B cell (primary cell): ENCODE results near the gene ALDOA. TPM values are rescaled to one million over a fixed set of nuclear protein-coding genes. Genes with fewer than 3 reads are reported as not detected.

Experiments used
- ATAC-seq: fragments of 200-7000 bp; cut with Tn5 transposase; one replicate; pipeline ENCODE4 v1.10.0; 2021; ENCODE audit warnings: low read depth, mild to moderate bottlenecking, moderate number of reproducible peaks, moderate library complexity
- CTCF ChIA-PET: fragments of 350-600 bp; sonication (Branson Sonifier 250); formaldehyde crosslinking; loops from one replicate; lab custom pipeline; 2021; ENCODE audit warnings: antibody characterized with exemption, inconsistent platforms; lab: Charles Lee
- POLR2A ChIA-PET: fragments of 350-600 bp; sonication (Branson Sonifier 250); formaldehyde crosslinking; loops from one replicate; lab custom pipeline; 2021; ENCODE audit warnings: antibody characterized with exemption; lab: Charles Lee
- DNase-seq: peaks from one replicate; pipeline ENCODE4 v3.0.0; 2013
- H2AFZ ChIP-seq: 2 replicates; pipeline ENCODE4 v1.6.1; 2012; ENCODE audit warnings: mild to moderate bottlenecking, low read depth, low read length; ENCODE audit not compliant: insufficient read depth, poor library complexity, severe bottlenecking
- H3K27ac ChIP-seq, 2 donors: 1 replicate in 1 of 2; 2 replicates in 1 of 2; pipeline ENCODE4 v1.5.1; 2012 to 2013; ENCODE audit warnings: low read length in 2 of 2, mild to moderate bottlenecking in 2 of 2, moderate library complexity in 1 of 2
- H3K27me3 ChIP-seq, 4 experiments: fragments of 200-600 bp in 1 of 4; sonication (generic) in 1 of 4; replicated peaks in 1 of 4; 1 replicate in 2 of 4; 2 replicates in 2 of 4; pipeline versions ENCODE4 v1.6.1 to v1.7.0; 2013 to 2016; ENCODE audit warnings: low read length in 3 of 4, mild to moderate bottlenecking in 2 of 4, mixed read lengths in 1 of 4, moderate library complexity in 1 of 4; ENCODE audit not compliant: insufficient read depth in 4 of 4, control insufficient read depth in 3 of 4; ENCODE audit errors: control extremely low read depth in 1 of 4
- H3K36me3 ChIP-seq, 2 experiments: replicated peaks in 1 of 2; 1 replicate in 1 of 2; 2 replicates in 1 of 2; pipeline versions ENCODE4 v1.6.1 to v1.7.1; 2013; ENCODE audit warnings: low read length in 1 of 2; ENCODE audit not compliant: insufficient read depth in 2 of 2, control insufficient read depth in 1 of 2; ENCODE audit errors: control extremely low read depth in 1 of 2, extremely low read depth in 1 of 2
- H3K4me1 ChIP-seq, 2 donors: fragments of 200-600 bp in 1 of 2; sonication (generic) in 1 of 2; 1 replicate in 1 of 2; 2 replicates in 1 of 2; pipeline versions ENCODE4 v1.5.1 to v1.6.1; 2013 to 2017; ENCODE audit warnings: low read length in 2 of 2; ENCODE audit not compliant: control insufficient read depth in 2 of 2, insufficient read depth in 2 of 2
- H3K4me2 ChIP-seq: replicated peaks from 2 replicates; pipeline ENCODE3; 2012; ENCODE audit warnings: mild to moderate bottlenecking, low read depth, low read length; ENCODE audit not compliant: poor library complexity, severe bottlenecking
- H3K4me3 ChIP-seq, 5 experiments: fragments of 200-600 bp in 1 of 5; sonication (generic) in 1 of 5; 1 replicate in 3 of 5; 2 replicates in 2 of 5; pipeline versions ENCODE4 v1.5.1 to v1.7.0; 2011 to 2016; ENCODE audit warnings: low read length in 4 of 5, mild to moderate bottlenecking in 4 of 5, low read depth in 2 of 5, control low read depth in 1 of 5, moderate library complexity in 1 of 5; ENCODE audit not compliant: insufficient read depth in 1 of 5; ENCODE audit errors: control extremely low read depth in 1 of 5, extremely low read depth in 1 of 5
- H3K79me2 ChIP-seq: fragments of 200-600 bp; sonication (generic); one replicate; pipeline ENCODE4 v1.6.0; 2016; ENCODE audit warnings: low read length; ENCODE audit not compliant: control insufficient read depth, insufficient read depth
- H3K9ac ChIP-seq: fragments of 200-600 bp; sonication (generic); 2 replicates; pipeline ENCODE4 v1.6.1; 2017; ENCODE audit warnings: mild to moderate bottlenecking, low read length, moderate library complexity
- H3K9me3 ChIP-seq, 3 donors: one replicate each; pipeline versions ENCODE4 v1.6.1 to v1.7.1; 2013; ENCODE audit warnings: low read length in 2 of 3; ENCODE audit not compliant: control insufficient read depth in 2 of 3, insufficient read depth in 1 of 3; ENCODE audit errors: control extremely low read depth in 1 of 3
- H4K20me1 ChIP-seq: 2 replicates; pipeline ENCODE4 v1.6.0; 2012; ENCODE audit warnings: mild to moderate bottlenecking, low read length; ENCODE audit not compliant: insufficient read depth, control insufficient read depth, poor library complexity, severe bottlenecking
- H3K27ac Mint-ChIP-seq: one replicate; pipeline ENCODE4 v1.8.0; 2021; ENCODE audit warnings: mixed read lengths
- H3K27me3 Mint-ChIP-seq: one replicate; pipeline ENCODE4 v1.8.0; 2021; ENCODE audit warnings: mixed read lengths
- H3K4me1 Mint-ChIP-seq: one replicate; pipeline ENCODE4 v1.8.0; 2021; ENCODE audit warnings: mixed read lengths
- H3K4me3 Mint-ChIP-seq: one replicate; pipeline ENCODE4 v1.8.0; 2021; ENCODE audit warnings: mixed read lengths
- H3K9me3 Mint-ChIP-seq: one replicate; pipeline ENCODE4 v1.8.0; 2022; ENCODE audit warnings: mixed read lengths; ENCODE audit not compliant: insufficient read depth
- EZH2 ChIP-seq: IDR thresholded peaks from 2 replicates; pipeline ENCODE4 v1.6.1; 2012; ENCODE audit warnings: borderline replicate concordance, low read depth, mild to moderate bottlenecking, moderate library complexity, low read length; ENCODE audit not compliant: insufficient read depth, poor library complexity, severe bottlenecking
- WGBS: methylation state at CpG from one replicate; pipeline ENCODE4 v1.1.5; 2013; ENCODE audit warnings: missing lambda C conversion rate; ENCODE audit not compliant: insufficient coverage; 5-methylcytosine and 5-hydroxymethylcytosine counted together
- intact Hi-C: fragments of 100-400 bp; cut with micrococcal nuclease; formaldehyde crosslinking; loops from one replicate; pipeline ENCODE4 v1.10.0; 2022
- polyA plus RNA-seq: library from polyadenylated mRNA; depleted of rRNA; stranded (reverse); fragments of >200 nt; gene quantifications from 2 replicates; pipeline ENCODE4 v1.2.3, GENCODE V29; 2012
- total RNA-seq, 2 donors: library from RNA; stranded (reverse); fragments of 120-200 nt in 1 of 2; gene quantifications; 1 replicate in 1 of 2; 2 replicates in 1 of 2; pipeline versions ENCODE4 v1.2.3 to v1.2.4, GENCODE V29; 2013 to 2022
- TF ChIP-seq, protein P1 (sequence below): fragments of 200-600 bp; IDR thresholded peaks from one replicate; pipeline ENCODE4 v1.8.0; 2022; ENCODE audit warnings: antibody characterized with exemption, mild to moderate bottlenecking

Gene ALDOA
- total and polyA plus RNA-seq, 2 donors (not counting 1 experiment from before 2014, with no cell fraction given) = 329 to 343 TPM

DNA sequence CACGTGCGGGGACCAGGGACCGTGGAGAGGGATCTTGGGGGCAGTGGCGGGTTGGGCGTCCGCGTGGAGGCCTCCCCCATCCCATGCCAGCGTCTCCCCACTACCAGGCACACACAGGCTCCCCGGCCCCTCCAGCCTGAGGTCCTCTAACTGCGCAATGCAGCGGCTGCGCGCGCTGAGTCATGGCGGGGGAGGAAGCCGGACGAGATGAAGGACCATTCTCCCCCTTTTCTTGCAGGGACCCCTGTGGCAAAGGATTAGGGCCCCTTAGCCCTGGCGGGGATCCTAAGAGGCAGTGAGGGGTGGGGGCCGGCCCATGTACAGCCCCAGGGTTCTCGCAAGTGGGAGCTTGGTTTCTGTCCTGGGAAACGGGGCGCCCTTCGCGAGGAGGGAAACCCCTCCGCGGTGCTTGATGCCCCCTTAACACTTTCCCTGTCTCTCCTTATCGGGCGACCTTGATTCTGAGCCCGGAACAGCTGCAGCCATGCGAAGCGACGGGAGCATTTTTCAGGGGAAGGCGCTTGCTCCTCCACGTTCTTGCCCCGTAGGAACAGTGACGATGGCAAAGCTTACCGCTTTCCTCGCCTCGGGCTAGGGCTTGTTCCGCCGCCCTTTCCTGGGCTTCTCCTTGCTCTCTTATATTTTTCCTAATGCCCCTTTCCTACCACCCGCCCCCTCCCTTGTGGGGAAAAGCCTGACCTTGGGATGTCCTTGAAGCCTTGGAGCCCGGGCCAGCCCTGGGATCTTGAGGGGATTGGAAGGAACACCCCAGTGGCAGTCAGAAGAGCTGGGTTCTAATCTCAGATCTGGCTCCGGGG is 592 bp downstream of the ALDOA start:
- no peaks in the 10 kb centered on the region for H3K27me3 ChIP-seq

More for the DNA sequence above, 592 bp downstream of the ALDOA start:
- ChIA-PET CTCF (interaction anchor here (0.6 to 3.4 kb wide), 12 partner anchors 11 to 563 kb away, joined by 3 to 28 read pairs (median 4); partner anchors contain the start of genes GDPD3, TBX6 and YPEL3), POLR2A (interaction anchor here (0.5 to 3.0 kb wide), 17 partner anchors 9 to 1142 kb away, joined by 3 to 61 read pairs (median 4); partner anchors contain the start of genes CORO1A, DCTPP1, TBC1D10B and TBX6)
- H3K27ac ChIP-seq = peak overlapping the region; percentile 82 to 88
- H3K4me3 ChIP-seq = peak overlapping the region; percentile 64 to 96 (median 87)
- H4K20me1 ChIP-seq = peaks cover 48% of the 10 kb centered on the region
- intact Hi-C loops = loop anchor here (1.0 to 10.0 kb wide), 10 partner anchors 9 to 629 kb away; partner anchors contain the start of genes FBRS, HIRIP3, MAPK3 and MYL11
- 1% methylated on average over 41 of the region's 44 CpGs for WGBS
- peaks cover 31% of the 10 kb centered on the region for H3K4me1 Mint-ChIP-seq
- H2AFZ ChIP-seq = peak overlapping the region; percentile 96
- H3K4me1 ChIP-seq = peaks cover 16 to 42% of the 10 kb centered on the region in 2 donors
- no peaks in the 10 kb centered on the region for H3K9me3 ChIP-seq
- H3K4me2 ChIP-seq = peak overlapping the region; percentile 95
- TF ChIP-seq EZH2 = no peak
- TF ChIP-seq, protein P1, sequence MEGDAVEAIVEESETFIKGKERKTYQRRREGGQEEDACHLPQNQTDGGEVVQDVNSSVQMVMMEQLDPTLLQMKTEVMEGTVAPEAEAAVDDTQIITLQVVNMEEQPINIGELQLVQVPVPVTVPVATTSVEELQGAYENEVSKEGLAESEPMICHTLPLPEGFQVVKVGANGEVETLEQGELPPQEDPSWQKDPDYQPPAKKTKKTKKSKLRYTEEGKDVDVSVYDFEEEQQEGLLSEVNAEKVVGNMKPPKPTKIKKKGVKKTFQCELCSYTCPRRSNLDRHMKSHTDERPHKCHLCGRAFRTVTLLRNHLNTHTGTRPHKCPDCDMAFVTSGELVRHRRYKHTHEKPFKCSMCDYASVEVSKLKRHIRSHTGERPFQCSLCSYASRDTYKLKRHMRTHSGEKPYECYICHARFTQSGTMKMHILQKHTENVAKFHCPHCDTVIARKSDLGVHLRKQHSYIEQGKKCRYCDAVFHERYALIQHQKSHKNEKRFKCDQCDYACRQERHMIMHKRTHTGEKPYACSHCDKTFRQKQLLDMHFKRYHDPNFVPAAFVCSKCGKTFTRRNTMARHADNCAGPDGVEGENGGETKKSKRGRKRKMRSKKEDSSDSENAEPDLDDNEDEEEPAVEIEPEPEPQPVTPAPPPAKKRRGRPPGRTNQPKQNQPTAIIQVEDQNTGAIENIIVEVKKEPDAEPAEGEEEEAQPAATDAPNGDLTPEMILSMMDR = no peak
- H3K27me3 Mint-ChIP-seq = no peaks in the 10 kb centered on the region
- ATAC-seq = no peak
- peak overlapping the region; percentile 99 for H3K27ac Mint-ChIP-seq
- H3K9ac ChIP-seq = peak overlapping the region; percentile 73
- H3K36me3 ChIP-seq = peaks cover 12 to 41% of the 10 kb centered on the region in 2 experiments
- H3K9me3 Mint-ChIP-seq = no peaks in the 10 kb centered on the region
- peak overlapping the region; percentile 100 for H3K4me3 Mint-ChIP-seq
- peak; percentile 35 for DNase-seq
- peaks cover 53% of the 10 kb centered on the region for H3K79me2 ChIP-seq
